ENCODE results near the gene KATNB1. TPM values are rescaled to one million over a fixed set of nuclear protein-coding genes. Genes with fewer than 3 reads are reported as not detected.

KATNB1 gene
- total and polyA plus RNA-seq, 7 experiments from 2014 or later = 20.4 to 32.9 (median 26.0) TPM

- H3K4me1 Mint-ChIP-seq = peaks cover 0 to 12% (median 0%) of the 10 kb centered on the region in 7 donors
- H3K9me3 Mint-ChIP-seq = peaks cover 0 to 1% (median 0%) of the 10 kb centered on the region in 11 donors
- Histone ChIP-seq H3K4me3 (ENCODE audit: low read length) (no peak overlapping the region), H3K9me3 (ENCODE audit: control insufficient read depth in 2 of 3, low read length in 3 of 3) (no peaks in the 10 kb centered on the region), H3K27me3 (ENCODE audit: control insufficient read depth in 2 of 2, insufficient read depth in 2 of 2, low read length in 2 of 2) (no peaks in the 10 kb centered on the region), H3K36me3 (ENCODE audit: control insufficient read depth in 2 of 3, insufficient read depth in 3 of 3, low read length in 3 of 3) (peaks cover 0 to 43% (median 3%) of the 10 kb centered on the region in 3 experiments), H3K4me1 (ENCODE audit: control insufficient read depth in 2 of 2, insufficient read depth in 2 of 2, low read length in 2 of 2) (no peaks in the 10 kb centered on the region), H3K27ac (ENCODE audit: low read depth, low read length) (no peak overlapping the region)
- H3K27me3 Mint-ChIP-seq = no peaks in the 10 kb centered on the region
- DNase-seq = no peak
- no peak for ATAC-seq
- H3K27ac Mint-ChIP-seq = no peak overlapping the region
- intact Hi-C loops (cut with micrococcal nuclease) = no loop called here
- peaks cover 2 to 24% (median 4%) of the 10 kb centered on the region in 5 donors for H3K36me3 Mint-ChIP-seq
- ChIA-PET CTCF (no interaction called here), POLR2A (no interaction called here)
- peak overlapping the region in 1 of 10 donors; percentile 6 for H3K4me3 Mint-ChIP-seq
These were observed 14.4 kb downstream of the KATNB1 start for GRCh38 chr16:57749856-57750452.

- no peak for DNase-seq
- ATAC-seq = no peak
- no peaks in the 10 kb centered on the region for H3K9me3 ChIP-seq (ENCODE audit: control insufficient read depth in 2 of 3, low read length in 3 of 3)
- no peak overlapping the region for H3K4me3 ChIP-seq (ENCODE audit: low read length)
- H3K9me3 Mint-ChIP-seq = peaks cover 0 to 1% (median 0%) of the 10 kb centered on the region in 11 donors
- CTCF ChIA-PET = no interaction called here
- intact Hi-C loops (cut with micrococcal nuclease) = no loop called here
- peaks cover 0 to 12% (median 0%) of the 10 kb centered on the region in 7 donors for H3K4me1 Mint-ChIP-seq
- H3K36me3 ChIP-seq (ENCODE audit: control insufficient read depth in 2 of 3, insufficient read depth in 3 of 3, low read length in 3 of 3) = peaks cover 0 to 49% (median 3%) of the 10 kb centered on the region in 3 experiments
- H3K27me3 ChIP-seq (ENCODE audit: control insufficient read depth in 2 of 2, insufficient read depth in 2 of 2, low read length in 2 of 2) = no peaks in the 10 kb centered on the region
- H3K27ac Mint-ChIP-seq = peak overlapping the region in 3 of 9 donors; percentile 3 to 36 (median 21)
- H3K36me3 Mint-ChIP-seq = peaks cover 2 to 18% (median 7%) of the 10 kb centered on the region in 5 donors
- no peaks in the 10 kb centered on the region for H3K4me1 ChIP-seq (ENCODE audit: control insufficient read depth in 2 of 2, insufficient read depth in 2 of 2, low read length in 2 of 2)
- no peak overlapping the region for H3K27ac ChIP-seq (ENCODE audit: low read depth, low read length)
- POLR2A ChIA-PET = no interaction called here
- H3K27me3 Mint-ChIP-seq = no peaks in the 10 kb centered on the region
- H3K4me3 Mint-ChIP-seq = no peak overlapping the region
These were observed 15.4 kb downstream of the KATNB1 start for GRCh38 chr16:57750796-57751538.

GRCh38 chr16:57751539-57752202, 16.1 kb downstream of the KATNB1 start:
- Histone ChIP-seq H3K4me3 (ENCODE audit: low read length) (no peak overlapping the region), H3K27me3 (ENCODE audit: control insufficient read depth in 2 of 2, insufficient read depth in 2 of 2, low read length in 2 of 2) (no peaks in the 10 kb centered on the region), H3K27ac (ENCODE audit: low read depth, low read length) (no peak overlapping the region), H3K4me1 (ENCODE audit: control insufficient read depth in 2 of 2, insufficient read depth in 2 of 2, low read length in 2 of 2) (no peaks in the 10 kb centered on the region), H3K36me3 (ENCODE audit: control insufficient read depth in 2 of 3, insufficient read depth in 3 of 3, low read length in 3 of 3) (peaks cover 0 to 53% (median 3%) of the 10 kb centered on the region in 3 experiments), H3K9me3 (ENCODE audit: control insufficient read depth in 2 of 3, low read length in 3 of 3) (no peaks in the 10 kb centered on the region)
- intact Hi-C loops (cut with micrococcal nuclease) = no loop called here
- Mint-ChIP-seq H3K9me3 (peaks cover 0 to 1% (median 0%) of the 10 kb centered on the region in 11 donors), H3K27ac (peak overlapping the region in 1 of 9 donors; percentile 36), H3K4me1 (peaks cover 0 to 12% (median 0%) of the 10 kb centered on the region in 7 donors), H3K36me3 (peaks cover 2 to 15% (median 5%) of the 10 kb centered on the region in 5 donors), H3K4me3 (peak overlapping the region in 1 of 10 donors; percentile 29), H3K27me3 (no peaks in the 10 kb centered on the region)
- DNase-seq (no peak), ATAC-seq (no peak)
- ChIA-PET POLR2A (no interaction called here), CTCF (interaction anchor here (1.3 kb wide), 1 partner anchor 10 kb away, joined by 4 read pairs; no protein-coding TSS in a partner anchor)

GRCh38 chr16:57752203-57752580, 16.6 kb downstream of the KATNB1 start:
- DNase-seq = no peak

GRCh38 chr16:57752581-57753447, 17.2 kb downstream of the KATNB1 start:
- no peak for DNase-seq
- peaks cover 0 to 12% (median 0%) of the 10 kb centered on the region in 7 donors for H3K4me1 Mint-ChIP-seq

More at GRCh38 chr16:57752203-57752580, 16.6 kb downstream of the KATNB1 start:
- H3K4me1 Mint-ChIP-seq = peaks cover 0 to 12% (median 0%) of the 10 kb centered on the region in 7 donors
- ATAC-seq = no peak
- Histone ChIP-seq H3K9me3 (ENCODE audit: control insufficient read depth in 2 of 3, low read length in 3 of 3) (no peaks in the 10 kb centered on the region), H3K4me1 (ENCODE audit: control insufficient read depth in 2 of 2, insufficient read depth in 2 of 2, low read length in 2 of 2) (peaks cover 0 to 1% of the 10 kb centered on the region in 2 donors), H3K27ac (ENCODE audit: low read depth, low read length) (no peak overlapping the region), H3K27me3 (ENCODE audit: control insufficient read depth in 2 of 2, insufficient read depth in 2 of 2, low read length in 2 of 2) (no peaks in the 10 kb centered on the region), H3K4me3 (ENCODE audit: low read length) (no peak overlapping the region), H3K36me3 (ENCODE audit: control insufficient read depth in 2 of 3, insufficient read depth in 3 of 3, low read length in 3 of 3) (peaks cover 0 to 53% (median 3%) of the 10 kb centered on the region in 3 experiments)
- intact Hi-C loops (cut with micrococcal nuclease) = no loop called here
- ChIA-PET CTCF (interaction anchor here (1.3 kb wide), 1 partner anchor 9 kb away, joined by 4 read pairs; no protein-coding TSS in a partner anchor), POLR2A (no interaction called here)
- H3K4me3 Mint-ChIP-seq = peak overlapping the region in 1 of 10 donors; percentile 29
- peaks cover 2 to 15% (median 5%) of the 10 kb centered on the region in 5 donors for H3K36me3 Mint-ChIP-seq
- H3K9me3 Mint-ChIP-seq = peaks cover 0 to 1% (median 0%) of the 10 kb centered on the region in 11 donors
- H3K27ac Mint-ChIP-seq = no peak overlapping the region
- no peaks in the 10 kb centered on the region for H3K27me3 Mint-ChIP-seq

More at GRCh38 chr16:57752581-57753447, 17.2 kb downstream of the KATNB1 start:
- peaks cover 0 to 1% (median 0%) of the 10 kb centered on the region in 11 donors for H3K9me3 Mint-ChIP-seq
- CTCF ChIA-PET = interaction anchor here (1.3 kb wide), 1 partner anchor 9 kb away, joined by 4 read pairs; no protein-coding TSS in a partner anchor
- intact Hi-C loops (cut with micrococcal nuclease) = no loop called here
- H3K4me3 ChIP-seq (ENCODE audit: low read length) = no peak overlapping the region
- no peaks in the 10 kb centered on the region for H3K9me3 ChIP-seq (ENCODE audit: control insufficient read depth in 2 of 3, low read length in 3 of 3)
- no peak overlapping the region for H3K27ac ChIP-seq (ENCODE audit: low read depth, low read length)
- no peaks in the 10 kb centered on the region for H3K27me3 Mint-ChIP-seq
- H3K36me3 ChIP-seq (ENCODE audit: control insufficient read depth in 2 of 3, insufficient read depth in 3 of 3, low read length in 3 of 3) = peaks cover 0 to 53% (median 3%) of the 10 kb centered on the region in 3 experiments
- H3K4me1 ChIP-seq (ENCODE audit: control insufficient read depth in 2 of 2, insufficient read depth in 2 of 2, low read length in 2 of 2) = peaks cover 0 to 5% of the 10 kb centered on the region in 2 donors
- H3K27ac Mint-ChIP-seq = no peak overlapping the region
- POLR2A ChIA-PET = no interaction called here
- H3K27me3 ChIP-seq (ENCODE audit: control insufficient read depth in 2 of 2, insufficient read depth in 2 of 2, low read length in 2 of 2) = no peaks in the 10 kb centered on the region
- H3K36me3 Mint-ChIP-seq = peaks cover 2 to 12% (median 5%) of the 10 kb centered on the region in 5 donors
- H3K4me3 Mint-ChIP-seq = no peak overlapping the region
- no peak for ATAC-seq

Data from naive thymus-derived CD4-positive, alpha-beta T cell (primary cell).